GM10266 (cell line): Measurements from ENCODE around the gene GATD1.

ENCODE experiments used
- DNase-seq: peaks from one replicate; pipeline ENCODE4 v3.0.0; 2012; ENCODE audit errors: extremely low spot score
- CTCF ChIP-seq: IDR thresholded peaks from 2 replicates; pipeline ENCODE4 v1.5.1; 2012; ENCODE audit warnings: mild to moderate bottlenecking, low read depth; ENCODE audit not compliant: control insufficient read depth, insufficient read depth; ENCODE audit errors: missing control alignments

The GATD1 gene

GRCh38 chr11:793556-793955 lies 16.3 kb upstream of the GATD1 start:
- TF ChIP-seq CTCF: no peak
- no peak for DNase-seq

GRCh38 chr11:792873-793272 lies 15.6 kb upstream of the GATD1 start:
- no peak for TF ChIP-seq CTCF
- DNase-seq: no peak

- TF ChIP-seq CTCF: no peak
- DNase-seq: no peak
These were observed 15.2 kb upstream of the GATD1 start for GRCh38 chr11:792535-792821.

- DNase-seq: no peak
- TF ChIP-seq CTCF: no peak
These were observed 14.6 kb upstream of the GATD1 start for GRCh38 chr11:791658-792534.

- DNase-seq: no peak
- no peak for TF ChIP-seq CTCF
These were observed 13.7 kb upstream of the GATD1 start for GRCh38 chr11:790721-791564.

GRCh38 chr11:789943-790342 lies 12.7 kb upstream of the GATD1 start, which contains the start of gene CEND1:
Gene CEND1, minus strand, starts transcription at chr11:790090. Its CDS starts 1,514 bp downstream, at chr11:788576.
- no peak for TF ChIP-seq CTCF
- DNase-seq: peak; percentile 55
